ENCODE data around the gene SPNS3.
A peak's percentile ranks its signal among the peaks of the same experiment; 100 is the strongest.

The SPNS3 gene

DNA sequence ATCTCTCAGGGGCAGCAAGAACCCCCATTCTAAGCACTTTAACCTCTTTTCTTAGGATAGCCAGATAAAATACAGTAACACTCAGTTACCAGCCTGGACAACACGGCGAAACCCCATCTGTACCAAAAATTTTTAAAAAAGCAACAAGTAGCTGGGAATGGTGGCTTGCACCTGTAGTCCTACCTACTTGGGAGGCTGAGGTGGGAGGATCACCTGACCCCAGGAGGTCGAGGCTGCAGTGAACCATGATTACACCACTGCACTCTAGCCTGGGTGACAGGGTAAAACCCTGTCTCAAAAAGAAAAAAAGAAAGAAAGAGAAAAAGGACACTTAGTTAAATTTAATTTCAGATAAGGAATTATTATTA is 38.6 kb upstream of the SPNS3 start:
- no peak overlapping the region for H3K4me3 ChIP-seq (ENCODE audit: low read depth, low read length)
- TF ChIP-seq, protein P1, sequence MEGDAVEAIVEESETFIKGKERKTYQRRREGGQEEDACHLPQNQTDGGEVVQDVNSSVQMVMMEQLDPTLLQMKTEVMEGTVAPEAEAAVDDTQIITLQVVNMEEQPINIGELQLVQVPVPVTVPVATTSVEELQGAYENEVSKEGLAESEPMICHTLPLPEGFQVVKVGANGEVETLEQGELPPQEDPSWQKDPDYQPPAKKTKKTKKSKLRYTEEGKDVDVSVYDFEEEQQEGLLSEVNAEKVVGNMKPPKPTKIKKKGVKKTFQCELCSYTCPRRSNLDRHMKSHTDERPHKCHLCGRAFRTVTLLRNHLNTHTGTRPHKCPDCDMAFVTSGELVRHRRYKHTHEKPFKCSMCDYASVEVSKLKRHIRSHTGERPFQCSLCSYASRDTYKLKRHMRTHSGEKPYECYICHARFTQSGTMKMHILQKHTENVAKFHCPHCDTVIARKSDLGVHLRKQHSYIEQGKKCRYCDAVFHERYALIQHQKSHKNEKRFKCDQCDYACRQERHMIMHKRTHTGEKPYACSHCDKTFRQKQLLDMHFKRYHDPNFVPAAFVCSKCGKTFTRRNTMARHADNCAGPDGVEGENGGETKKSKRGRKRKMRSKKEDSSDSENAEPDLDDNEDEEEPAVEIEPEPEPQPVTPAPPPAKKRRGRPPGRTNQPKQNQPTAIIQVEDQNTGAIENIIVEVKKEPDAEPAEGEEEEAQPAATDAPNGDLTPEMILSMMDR (IDR thresholded peaks at IDR 0.05; ENCODE audit: borderline replicate concordance, insufficient read depth, low read depth, low read length) = no peak

DNA sequence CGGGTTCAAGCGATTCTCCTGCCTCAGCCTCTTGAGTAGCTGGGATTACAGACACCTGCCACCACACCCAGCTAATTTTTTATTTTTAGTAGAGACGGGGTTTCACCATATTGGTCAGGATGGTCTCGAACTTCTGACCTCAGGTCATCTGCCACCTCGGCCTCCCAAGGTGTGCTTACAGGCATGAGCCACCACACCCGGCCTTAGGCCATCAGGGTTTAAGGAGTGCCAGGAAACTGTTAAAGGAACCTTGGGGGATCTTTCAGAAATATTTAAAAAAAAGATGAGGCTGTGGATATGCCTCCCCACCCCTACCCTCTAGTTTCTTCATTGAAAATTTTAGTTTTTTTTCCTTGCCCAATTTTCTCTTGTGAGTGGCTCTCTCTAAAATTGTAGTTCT is 35.9 kb upstream of the SPNS3 start:
- H3K4me3 ChIP-seq (ENCODE audit: low read depth, low read length) = no peak overlapping the region
- TF ChIP-seq, protein P1 (IDR thresholded peaks at IDR 0.05; ENCODE audit: borderline replicate concordance, insufficient read depth, low read depth, low read length) = no peak

DNA sequence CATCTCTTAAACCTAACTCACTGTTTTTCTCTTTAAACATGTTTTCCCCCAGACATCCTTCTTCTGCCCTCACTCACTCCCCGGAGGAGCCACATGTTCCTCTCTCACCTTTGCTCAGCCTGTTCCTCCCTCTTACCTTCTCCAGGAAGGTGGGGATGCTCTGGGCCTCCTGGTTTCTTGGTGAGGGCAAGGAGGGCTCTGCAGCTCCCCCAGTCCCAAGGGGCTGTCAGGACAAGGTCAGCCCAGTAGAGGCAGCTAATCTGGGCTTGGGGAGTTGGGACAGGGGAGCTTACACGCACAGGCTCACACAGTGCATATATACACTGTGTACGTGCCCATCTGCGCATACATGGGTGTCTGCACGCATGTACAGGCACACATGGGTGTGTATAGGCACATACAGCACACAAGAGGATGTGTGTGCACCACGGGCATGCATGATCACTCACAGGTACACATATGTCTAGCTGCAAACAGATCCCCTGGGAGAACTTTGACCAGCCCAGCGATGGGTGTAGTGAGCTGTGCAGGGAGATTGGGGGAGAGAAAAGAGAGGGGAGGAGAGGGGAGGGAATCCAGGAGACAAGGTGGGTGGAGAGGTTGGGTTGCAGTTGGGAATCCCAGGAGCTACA is 28.6 kb upstream of the SPNS3 start:
- TF ChIP-seq, protein P1 (IDR thresholded peaks at IDR 0.05; ENCODE audit: borderline replicate concordance, insufficient read depth, low read depth, low read length) = peak; percentile 9; the same call in 1 of the 2 replicates
- H3K4me3 ChIP-seq (ENCODE audit: low read depth, low read length) = no peak overlapping the region

DNA sequence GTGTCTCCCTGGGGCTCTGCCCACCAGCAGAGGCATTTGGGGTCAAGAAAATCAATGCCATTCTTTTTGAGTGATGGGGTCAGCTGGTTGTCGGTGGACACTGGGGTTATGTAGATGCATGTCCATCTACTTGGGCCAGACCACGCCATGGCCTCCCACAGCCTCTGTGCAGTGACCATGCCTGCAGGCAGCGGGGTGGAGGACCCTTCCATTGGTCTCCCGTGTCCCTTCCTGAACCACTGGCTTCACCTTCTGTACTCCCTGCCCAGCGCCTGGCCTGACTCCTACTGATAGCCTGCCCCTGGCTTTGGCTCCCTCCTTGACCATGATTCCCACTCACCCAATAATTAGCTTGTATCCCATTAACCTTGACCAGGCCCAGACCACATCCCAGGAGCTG is 28.0 kb upstream of the SPNS3 start:
- no peak overlapping the region for H3K4me3 ChIP-seq (ENCODE audit: low read depth, low read length)
- TF ChIP-seq, protein P1 (IDR thresholded peaks at IDR 0.05; ENCODE audit: borderline replicate concordance, insufficient read depth, low read depth, low read length) = no peak

DNA sequence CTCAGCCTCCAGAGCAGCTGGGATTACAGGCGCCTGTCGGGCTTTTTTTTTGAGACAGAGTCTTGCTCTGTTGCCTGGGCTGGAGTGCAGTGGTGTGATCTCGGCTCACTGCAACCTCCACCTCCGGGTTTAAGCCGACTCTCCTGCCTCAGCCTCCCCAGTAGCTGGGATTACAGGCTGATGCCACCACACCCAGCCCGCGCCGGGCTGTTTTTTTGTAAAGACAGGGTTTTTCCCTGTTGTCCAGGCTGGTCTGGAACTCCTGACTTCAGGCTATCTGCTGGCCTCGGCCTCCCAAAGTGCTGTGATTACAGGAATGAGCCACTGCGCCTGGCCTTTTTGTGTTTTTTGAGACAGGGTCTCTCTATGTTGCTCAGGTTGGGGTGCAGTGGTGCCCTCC is 27.4 kb upstream of the SPNS3 start:
- no peak overlapping the region for H3K4me3 ChIP-seq (ENCODE audit: low read depth, low read length)
- TF ChIP-seq, protein P1 (IDR thresholded peaks at IDR 0.05; ENCODE audit: borderline replicate concordance, insufficient read depth, low read depth, low read length) = no peak

DNA sequence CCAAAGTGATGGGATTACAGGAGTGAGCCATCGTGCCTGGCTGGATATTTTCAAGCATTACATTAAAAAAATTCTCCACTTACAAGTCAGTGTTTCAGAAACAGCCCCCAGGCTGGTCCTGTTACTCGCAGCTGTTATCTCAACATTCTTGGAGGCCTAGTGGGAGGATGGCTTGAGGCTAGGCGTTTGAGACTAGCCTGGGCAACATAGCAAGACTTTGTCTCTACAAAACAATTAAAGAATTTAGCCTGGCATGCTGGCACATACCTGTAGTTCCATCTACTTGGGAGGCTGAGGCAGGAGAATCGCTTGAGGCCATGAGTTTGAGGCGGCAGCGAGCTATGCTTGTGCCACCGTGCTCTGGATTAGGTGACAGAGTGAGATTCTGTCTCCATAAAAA is 26.5 kb upstream of the SPNS3 start:
- no peak overlapping the region for H3K4me3 ChIP-seq (ENCODE audit: low read depth, low read length)
- TF ChIP-seq, protein P1 (IDR thresholded peaks at IDR 0.05; ENCODE audit: borderline replicate concordance, insufficient read depth, low read depth, low read length) = no peak

DNA sequence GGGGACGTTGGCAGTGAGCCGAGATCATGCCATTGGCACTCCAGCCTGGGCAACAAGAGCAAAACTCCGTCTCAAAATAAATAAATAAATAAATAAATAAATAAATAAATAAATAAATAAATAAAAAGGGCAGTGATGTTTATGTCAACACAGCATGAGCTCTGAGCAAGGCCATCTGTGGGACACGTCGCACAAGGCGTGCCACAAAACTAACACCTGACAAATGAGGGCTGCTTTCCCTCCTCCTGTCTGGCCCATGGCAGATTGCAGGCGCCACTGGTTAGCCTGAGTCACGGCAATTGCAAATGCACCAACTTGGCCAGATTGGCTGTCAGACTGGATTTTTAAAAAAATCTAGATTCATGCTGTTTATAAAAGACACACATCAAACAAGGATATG is 25.9 kb upstream of the SPNS3 start:
- TF ChIP-seq, protein P1 (IDR thresholded peaks at IDR 0.05; ENCODE audit: borderline replicate concordance, insufficient read depth, low read depth, low read length) = no peak
- H3K4me3 ChIP-seq (ENCODE audit: low read depth, low read length) = no peak overlapping the region
